ENCODE data around the gene ADCY2.

GRCh38 chr5:7682379-7682778 lies 286.4 kb downstream of the ADCY2 start:
- TF ChIP-seq POLR2A (IDR thresholded peaks at IDR 0.05; ENCODE audit: low read length) (no peak), GATA1 (IDR thresholded peaks at IDR 0.05; ENCODE audit: low read depth, low read length) (no peak)
